ENCODE data around the gene NEURL1B.

The NEURL1B gene

GRCh38 chr5:172692981-172693380 lies 51.9 kb downstream of the NEURL1B start:
- TF ChIP-seq GABPA (IDR thresholded peaks at IDR 0.05; ENCODE audit: low read depth) (no peak), CTCF (IDR thresholded peaks at IDR 0.05; ENCODE audit: insufficient read depth, low read length) (no peak), POLR2AphosphoS5 (IDR thresholded peaks at IDR 0.05; ENCODE audit: low read depth) (no peak), REST (IDR thresholded peaks at IDR 0.05; ENCODE audit: insufficient replicate concordance, low read depth) (no peak), SPI1 (IDR thresholded peaks at IDR 0.05; ENCODE audit: borderline replicate concordance, low read depth) (no peak)
- no peaks in the 10 kb centered on the region for H3K27me3 ChIP-seq (ENCODE audit: insufficient read depth, poor library complexity, severe bottlenecking)
- DNase-seq (ENCODE audit: low read depth in 1 of 2, low spot score in 1 of 2) = no peak
- H3K27ac ChIP-seq (replicated peaks) = no peak overlapping the region
- no peak overlapping the region for H3K4me3 ChIP-seq (replicated peaks; ENCODE audit: insufficient read depth, low read length)

GRCh38 chr5:172694061-172694460 lies 53.0 kb downstream of the NEURL1B start:
- Histone ChIP-seq H3K27me3 (ENCODE audit: insufficient read depth, poor library complexity, severe bottlenecking) (no peaks in the 10 kb centered on the region), H3K4me3 (replicated peaks; ENCODE audit: insufficient read depth, low read length) (no peak overlapping the region), H3K27ac (replicated peaks) (no peak overlapping the region)
- TF ChIP-seq REST (IDR thresholded peaks at IDR 0.05; ENCODE audit: insufficient replicate concordance, low read depth) = no peak
- no peak for TF ChIP-seq SPI1 (IDR thresholded peaks at IDR 0.05; ENCODE audit: borderline replicate concordance, low read depth)
- no peak for TF ChIP-seq POLR2AphosphoS5 (IDR thresholded peaks at IDR 0.05; ENCODE audit: low read depth)
- TF ChIP-seq CTCF (IDR thresholded peaks at IDR 0.05; ENCODE audit: insufficient read depth, low read length) = no peak
- TF ChIP-seq GABPA (IDR thresholded peaks at IDR 0.05; ENCODE audit: low read depth) = no peak
- DNase-seq (ENCODE audit: low read depth in 1 of 2, low spot score in 1 of 2) = no peak

GRCh38 chr5:172694541-172694940 lies 53.5 kb downstream of the NEURL1B start:
- DNase-seq (ENCODE audit: low read depth in 1 of 2, low spot score in 1 of 2) = no peak
- Histone ChIP-seq H3K27ac (replicated peaks) (no peak overlapping the region), H3K27me3 (ENCODE audit: insufficient read depth, poor library complexity, severe bottlenecking) (no peaks in the 10 kb centered on the region), H3K4me3 (replicated peaks; ENCODE audit: insufficient read depth, low read length) (no peak overlapping the region)
- TF ChIP-seq SPI1 (IDR thresholded peaks at IDR 0.05; ENCODE audit: borderline replicate concordance, low read depth) = no peak
- no peak for TF ChIP-seq GABPA (IDR thresholded peaks at IDR 0.05; ENCODE audit: low read depth)
- no peak for TF ChIP-seq REST (IDR thresholded peaks at IDR 0.05; ENCODE audit: insufficient replicate concordance, low read depth)
- no peak for TF ChIP-seq POLR2AphosphoS5 (IDR thresholded peaks at IDR 0.05; ENCODE audit: low read depth)

All from HL-60 (cell line).